Hepatocyte (in vitro differentiated cells): ENCODE data around the gene SCD5. TPM values are rescaled to one million over a fixed set of nuclear protein-coding genes. Genes with fewer than 3 reads are reported as not detected.

Source experiments
- DNase-seq: peaks from one replicate; pipeline ENCODE4 v3.0.0-alpha.2; 2016; ENCODE audit warnings: low spot score
- H2AFZ ChIP-seq: fragments of 200-600 bp; sonication (generic); 2 replicates; pipeline ENCODE4 v1.6.0; 2016; ENCODE audit warnings: antibody characterized with exemption, mild to moderate bottlenecking
- H3K27ac ChIP-seq: fragments of 200-600 bp; sonication (generic); 2 replicates; pipeline ENCODE4 v1.5.1; 2016; ENCODE audit warnings: mild to moderate bottlenecking
- H3K27me3 ChIP-seq: fragments of 200-600 bp; sonication (generic); 2 replicates; pipeline ENCODE4 v1.6.1; 2016
- H3K36me3 ChIP-seq: fragments of 200-600 bp; sonication (generic); replicated peaks from 2 replicates; pipeline ENCODE4 v1.5.1; 2016; ENCODE audit warnings: low read depth; ENCODE audit not compliant: insufficient read depth
- H3K4me1 ChIP-seq: fragments of 200-600 bp; sonication (generic); 2 replicates; pipeline ENCODE4 v1.5.1; 2016; ENCODE audit warnings: mild to moderate bottlenecking, moderate library complexity; ENCODE audit not compliant: insufficient read depth
- H3K4me2 ChIP-seq: fragments of 200-600 bp; sonication (generic); 2 replicates; pipeline ENCODE4 v1.6.0; 2016
- H3K4me3 ChIP-seq: fragments of 200-600 bp; sonication (generic); 2 replicates; pipeline ENCODE4 v1.5.1; 2016; ENCODE audit warnings: mild to moderate bottlenecking
- H3K79me2 ChIP-seq: fragments of 200-600 bp; sonication (generic); 2 replicates; pipeline ENCODE4 v1.6.0; 2017; ENCODE audit warnings: mild to moderate bottlenecking
- H3K9me2 ChIP-seq: fragments of 200-600 bp; sonication (generic); replicated peaks from 2 replicates; pipeline ENCODE4 v1.6.0; 2017; ENCODE audit warnings: mild to moderate bottlenecking; ENCODE audit not compliant: insufficient read depth
- H3K9me3 ChIP-seq: fragments of 200-600 bp; sonication (generic); 2 replicates; pipeline ENCODE4 v1.5.1; 2016; ENCODE audit warnings: low read depth, mild to moderate bottlenecking
- H4K20me1 ChIP-seq: fragments of 200-600 bp; sonication (generic); 2 replicates; pipeline ENCODE4 v1.6.0; 2016; ENCODE audit warnings: mild to moderate bottlenecking; ENCODE audit not compliant: insufficient read depth, poor library complexity, severe bottlenecking
- CTCF ChIP-seq: fragments of 200-600 bp; sonication (generic); IDR thresholded peaks from 2 replicates; pipeline ENCODE4 v1.5.1; 2016; ENCODE audit warnings: antibody characterized with exemption, mild to moderate bottlenecking; ENCODE audit not compliant: poor library complexity
- EZH2 ChIP-seq: fragments of 200-600 bp; sonication (generic); IDR thresholded peaks from 2 replicates; pipeline ENCODE4 v1.6.1; 2016; ENCODE audit warnings: antibody characterized with exemption, mild to moderate bottlenecking, borderline replicate concordance
- EZH2phosphoT487 ChIP-seq: fragments of 200-600 bp; sonication (generic); IDR thresholded peaks from one replicate; pipeline ENCODE4 v1.6.1; 2018; ENCODE audit warnings: antibody characterized with exemption, mild to moderate bottlenecking, low read depth, moderate library complexity; ENCODE audit not compliant: unreplicated experiment, severe bottlenecking
- WGBS: methylation state at CpG from one replicate; pipeline ENCODE4 v1.1.6; 2016; ENCODE audit warnings: low lambda C conversion rate; ENCODE audit errors: missing lambda C conversion rate; 5-methylcytosine and 5-hydroxymethylcytosine counted together
- polyA plus RNA-seq: library from polyadenylated mRNA; unstranded; fragments of >200 nt; fragmentation: Nextera tagmentation; extraction: Ambion mirVana; gene quantifications from 2 replicates; pipeline ENCODE4 v1.2.1, GENCODE V29; 2016
- total RNA-seq: library from RNA; depleted of rRNA; stranded (reverse); fragments of >200 nt; gene quantifications from 2 replicates; pipeline ENCODE4 v1.2.3, GENCODE V29; 2014

Gene SCD5
- total and polyA plus RNA-seq, 2 experiments from 2014 or later = 6.4 to 19.2 TPM

GRCh38 chr4:82604522-82604921, 194.1 kb downstream of the SCD5 start:
- WGBS = 95% methylated on average over 1 of the region's 1 CpG
- DNase-seq = no peak
- H3K4me3 ChIP-seq = no peak overlapping the region
- TF ChIP-seq CTCF = no peak
- no peak for TF ChIP-seq EZH2phosphoT487
- no peak for TF ChIP-seq EZH2
- no peaks in the 10 kb centered on the region for H3K9me3 ChIP-seq
- no peaks in the 10 kb centered on the region for H3K79me2 ChIP-seq
- no peak overlapping the region for H3K27ac ChIP-seq
- H4K20me1 ChIP-seq = no peaks in the 10 kb centered on the region
- H3K36me3 ChIP-seq = no peaks in the 10 kb centered on the region
- H2AFZ ChIP-seq = no peak overlapping the region
- no peak overlapping the region for H3K4me2 ChIP-seq
- H3K9me2 ChIP-seq = no peaks in the 10 kb centered on the region
- H3K4me1 ChIP-seq = no peaks in the 10 kb centered on the region
- no peaks in the 10 kb centered on the region for H3K27me3 ChIP-seq

- TF ChIP-seq CTCF (no peak), EZH2 (no peak), EZH2phosphoT487 (no peak)
- Histone ChIP-seq H3K4me1 (no peaks in the 10 kb centered on the region), H3K27ac (no peak overlapping the region), H3K4me2 (no peak overlapping the region), H3K27me3 (no peaks in the 10 kb centered on the region), H3K4me3 (no peak overlapping the region), H3K9me2 (no peaks in the 10 kb centered on the region), H2AFZ (no peak overlapping the region), H4K20me1 (no peaks in the 10 kb centered on the region), H3K36me3 (no peaks in the 10 kb centered on the region), H3K9me3 (no peaks in the 10 kb centered on the region), H3K79me2 (no peaks in the 10 kb centered on the region)
- DNase-seq = no peak
- 90% methylated on average over 9 of the region's 9 CpGs for WGBS
Measured at GRCh38 chr4:82601242-82602015, 197.2 kb downstream of the SCD5 start.

- no peaks in the 10 kb centered on the region for H3K9me3 ChIP-seq
- no peaks in the 10 kb centered on the region for H3K9me2 ChIP-seq
- no peak overlapping the region for H3K4me2 ChIP-seq
- DNase-seq = no peak
- H3K27ac ChIP-seq = no peak overlapping the region
- no peak overlapping the region for H3K4me3 ChIP-seq
- 61% methylated on average over 4 of the region's 4 CpGs for WGBS
- no peaks in the 10 kb centered on the region for H4K20me1 ChIP-seq
- TF ChIP-seq EZH2phosphoT487 = no peak
- TF ChIP-seq EZH2 = no peak
- TF ChIP-seq CTCF = no peak
- no peaks in the 10 kb centered on the region for H3K27me3 ChIP-seq
- H2AFZ ChIP-seq = no peak overlapping the region
- no peaks in the 10 kb centered on the region for H3K4me1 ChIP-seq
- H3K36me3 ChIP-seq = no peaks in the 10 kb centered on the region
- no peaks in the 10 kb centered on the region for H3K79me2 ChIP-seq
Measured at GRCh38 chr4:82599336-82599735, 199.3 kb downstream of the SCD5 start.
